PC-9 (cell line): ENCODE measurements around the gene SAMHD1.

Experiments
- CTCF ChIP-seq: fragments of 200-600 bp; sonication (generic); conservative IDR thresholded peaks from 2 replicates; pipeline ENCODE4 v1.6.1; 2017; ENCODE audit warnings: mixed run types, antibody characterized with exemption, mild to moderate bottlenecking, moderate library complexity
- EZH2 ChIP-seq: fragments of 200-600 bp; sonication (generic); IDR thresholded peaks from 2 replicates; pipeline ENCODE4 v1.8.0; 2017; ENCODE audit warnings: antibody characterized with exemption, low read depth

GRCh38 chr20:36855241-36855657, 96.3 kb downstream of the SAMHD1 start:
- TF ChIP-seq CTCF (no peak), EZH2 (no peak)
